Karpas-422 (cell line): Measurements from ENCODE around the gene RMND1. TPM values are rescaled to one million over a fixed set of nuclear protein-coding genes. Genes with fewer than 3 reads are reported as not detected.
"Not testable (repeated sequence)": the region's sequence is repeated elsewhere in the genome, so short reads cannot be mapped to it uniquely, and the experiment has no call there.

Experiments used
- DNase-seq: peaks from one replicate; pipeline ENCODE4 v3.0.0-alpha.2; 2015
- H2AFZ ChIP-seq: fragments of 200-600 bp; sonication (generic); 2 replicates; pipeline ENCODE4 v1.6.1; 2014; ENCODE audit warnings: antibody characterized with exemption, low read length, mixed read lengths
- H3K27ac ChIP-seq: fragments of 200-600 bp; sonication (generic); 2 replicates; pipeline ENCODE4 v1.5.1; 2014; ENCODE audit warnings: mild to moderate bottlenecking, low read length, moderate library complexity
- H3K27me3 ChIP-seq: fragments of 200-600 bp; sonication (generic); 2 replicates; pipeline ENCODE4 v1.6.1; 2014; ENCODE audit warnings: low read length, mixed read lengths
- H3K36me3 ChIP-seq: fragments of 200-600 bp; sonication (generic); 2 replicates; pipeline ENCODE4 v1.6.1; 2014; ENCODE audit warnings: low read length, mixed read lengths; ENCODE audit not compliant: insufficient read depth
- H3K4me1 ChIP-seq: fragments of 200-600 bp; sonication (generic); 2 replicates; pipeline ENCODE4 v1.6.1; 2014; ENCODE audit warnings: mild to moderate bottlenecking, low read length, mixed read lengths
- H3K4me2 ChIP-seq: fragments of 200-600 bp; sonication (generic); 2 replicates; pipeline ENCODE4 v1.6.1; 2014; ENCODE audit warnings: low read length, low read depth, mild to moderate bottlenecking; ENCODE audit not compliant: poor library complexity, severe bottlenecking
- H3K4me3 ChIP-seq: fragments of 200-600 bp; sonication (generic); 2 replicates; pipeline ENCODE4 v1.5.1; 2014; ENCODE audit warnings: mild to moderate bottlenecking, antibody characterized with exemption, low read length, mixed read lengths
- H3K79me2 ChIP-seq: fragments of 200-600 bp; sonication (generic); 2 replicates; pipeline ENCODE4 v1.6.1; 2014; ENCODE audit warnings: mild to moderate bottlenecking, low read length, mixed read lengths
- H3K9ac ChIP-seq: fragments of 200-600 bp; sonication (generic); 2 replicates; pipeline ENCODE4 v1.6.0; 2014; ENCODE audit warnings: low read length
- H3K9me2 ChIP-seq: fragments of 200-600 bp; sonication (generic), shearing (Covaris generic); replicated peaks from 2 replicates; pipeline ENCODE4 v1.6.0; 2014; ENCODE audit warnings: mild to moderate bottlenecking, low read length, moderate library complexity; ENCODE audit not compliant: insufficient read depth
- H3K9me3 ChIP-seq: fragments of 300-700, 200-600 bp; sonication (generic); 2 replicates; pipeline ENCODE4 v1.6.1; 2014; ENCODE audit warnings: low read length, mixed read lengths
- H4K20me1 ChIP-seq: fragments of 200-600 bp; sonication (generic); 2 replicates; pipeline ENCODE4 v1.6.1; 2014; ENCODE audit warnings: mild to moderate bottlenecking, antibody characterized with exemption, low read length, low read depth; ENCODE audit not compliant: insufficient read depth
- small RNA-seq: library from RNA; depleted of rRNA; stranded (forward); fragments of <200 nt; gene quantifications from one replicate; pipeline ENCODE3, GENCODE V24; 2014
- total RNA-seq: library from RNA; depleted of rRNA; stranded (reverse); fragments of >200 nt; shearing (Covaris generic); gene quantifications from 2 replicates; pipeline ENCODE4 v1.2.3, GENCODE V29; 2014; ENCODE audit warnings: low replicate concordance; rRNA removed

RMND1 gene
- total RNA-seq, 1 experiment from 2014 or later: 25.3 TPM

DNA sequence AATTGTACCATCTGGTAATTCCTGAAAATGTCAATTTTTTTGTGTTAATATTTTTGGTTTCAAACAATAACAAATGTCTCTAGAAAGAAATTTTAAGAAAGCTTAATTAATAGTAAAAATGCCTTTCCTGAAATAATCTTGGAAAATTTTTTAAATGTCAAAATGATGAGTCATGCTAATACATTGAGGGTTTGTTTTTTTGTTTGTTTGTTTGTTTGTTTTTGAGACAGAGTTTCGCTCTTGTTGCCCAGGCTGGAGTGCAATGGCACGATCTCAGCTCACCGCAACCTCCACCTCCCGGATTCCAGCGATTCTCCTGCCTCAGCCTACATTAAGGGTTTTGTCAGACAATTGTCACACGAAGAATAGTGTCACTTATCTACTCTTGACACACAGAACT, 94.9 kb downstream of the RMND1 start:
- not testable (repeated sequence) for H3K4me2 ChIP-seq, DNase-seq, H3K27me3 ChIP-seq, H3K9me3 ChIP-seq, H3K9ac ChIP-seq, H3K36me3 ChIP-seq, H3K27ac ChIP-seq, H3K4me1 ChIP-seq, H2AFZ ChIP-seq, H3K4me3 ChIP-seq, H4K20me1 ChIP-seq, H3K9me2 ChIP-seq, H3K79me2 ChIP-seq

Small RNAs within 50 kb of the gene (small RNA-seq; reads per million reads assigned to genes)
- gene RF00019: not detected

Other genes starting within 250 kb of the RMND1 start
- gene AKAP12, start 212.2 kb downstream of the RMND1 start, total RNA-seq: 0.04 TPM in 1 of 2 replicates, not detected in the other
- gene ZBTB2, start 60.6 kb downstream of the RMND1 start, total RNA-seq: 22.1 and 27.4 TPM in 2 replicates
- gene CCDC170, start 41.9 kb upstream of the RMND1 start, total RNA-seq: not detected in 2 replicates